OCI-LY7 (cell line): ENCODE data around the gene SAMD8.

Source experiments
- EZH2phosphoT487 ChIP-seq: fragments of 200-600 bp; sonication (generic); IDR thresholded peaks from 2 replicates; pipeline ENCODE4 v1.6.1; 2018; ENCODE audit warnings: low read depth, borderline replicate concordance, mild to moderate bottlenecking, mixed run types, antibody characterized with exemption, low read length, moderate library complexity, mixed read lengths
- TF ChIP-seq, protein P1 (sequence below): fragments of 200-600 bp; sonication (generic); conservative IDR thresholded peaks from 2 replicates; pipeline ENCODE4 v1.5.1; 2014; ENCODE audit warnings: mild to moderate bottlenecking, antibody characterized with exemption, low read length, moderate library complexity, mixed read lengths

DNA sequence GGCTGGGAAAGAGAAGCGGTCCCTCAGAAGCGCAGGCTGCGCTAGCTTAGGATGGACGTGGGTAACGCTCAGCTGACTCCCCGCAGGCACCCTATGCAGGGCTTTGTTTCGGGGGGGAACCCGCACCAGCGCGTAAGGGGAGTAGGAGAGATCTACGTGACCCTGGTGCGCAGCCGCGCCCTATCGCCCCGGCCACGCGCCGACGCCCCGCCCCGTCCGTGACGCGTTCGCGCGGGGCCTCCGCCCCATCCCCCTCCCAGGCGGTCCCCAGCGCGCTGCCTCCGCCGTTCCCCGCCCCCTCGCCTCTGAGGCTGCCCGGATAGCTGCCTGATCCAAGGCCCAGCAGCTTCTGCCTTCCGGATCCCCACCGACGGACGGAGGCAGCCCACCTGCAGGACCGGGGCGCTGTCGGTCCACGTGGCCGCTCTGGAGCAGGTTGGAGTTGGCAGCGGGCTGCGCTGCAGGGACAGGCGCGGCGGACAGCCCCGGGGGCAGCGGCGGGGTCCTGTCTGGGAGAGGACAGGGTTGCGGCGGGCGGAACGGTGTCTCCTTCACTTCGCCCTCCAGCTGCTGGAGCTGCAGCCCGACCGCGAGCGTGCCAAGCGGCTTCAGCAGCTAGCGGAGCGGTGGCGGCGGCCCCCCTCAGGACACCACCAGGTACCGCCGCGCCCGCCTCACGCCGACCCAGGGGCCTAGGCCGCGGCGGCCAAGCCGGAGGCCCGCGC is 99.0 kb downstream of the SAMD8 start, which contains the start of gene VDAC2:
- TF ChIP-seq, protein P1, sequence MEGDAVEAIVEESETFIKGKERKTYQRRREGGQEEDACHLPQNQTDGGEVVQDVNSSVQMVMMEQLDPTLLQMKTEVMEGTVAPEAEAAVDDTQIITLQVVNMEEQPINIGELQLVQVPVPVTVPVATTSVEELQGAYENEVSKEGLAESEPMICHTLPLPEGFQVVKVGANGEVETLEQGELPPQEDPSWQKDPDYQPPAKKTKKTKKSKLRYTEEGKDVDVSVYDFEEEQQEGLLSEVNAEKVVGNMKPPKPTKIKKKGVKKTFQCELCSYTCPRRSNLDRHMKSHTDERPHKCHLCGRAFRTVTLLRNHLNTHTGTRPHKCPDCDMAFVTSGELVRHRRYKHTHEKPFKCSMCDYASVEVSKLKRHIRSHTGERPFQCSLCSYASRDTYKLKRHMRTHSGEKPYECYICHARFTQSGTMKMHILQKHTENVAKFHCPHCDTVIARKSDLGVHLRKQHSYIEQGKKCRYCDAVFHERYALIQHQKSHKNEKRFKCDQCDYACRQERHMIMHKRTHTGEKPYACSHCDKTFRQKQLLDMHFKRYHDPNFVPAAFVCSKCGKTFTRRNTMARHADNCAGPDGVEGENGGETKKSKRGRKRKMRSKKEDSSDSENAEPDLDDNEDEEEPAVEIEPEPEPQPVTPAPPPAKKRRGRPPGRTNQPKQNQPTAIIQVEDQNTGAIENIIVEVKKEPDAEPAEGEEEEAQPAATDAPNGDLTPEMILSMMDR: no peak
- no peak for TF ChIP-seq EZH2phosphoT487
